Thyroid gland (tissue), 4 donors: ENCODE results near the gene SUDS3. TPM values are rescaled to one million over a fixed set of nuclear protein-coding genes. Genes with fewer than 3 reads are reported as not detected.

ENCODE experiments used
- DNase-seq, 2 donors: peaks; one replicate each; pipeline ENCODE4 v3.0.0-alpha.2; 2019
- H3K27ac ChIP-seq, 3 donors: fragments of 200-600 bp; sonication (generic); 1 replicate in 2 of 3; 2 replicates in 1 of 3; pipeline ENCODE4 v1.5.1; 2016 to 2019; ENCODE audit warnings: mild to moderate bottlenecking in 1 of 3, moderate library complexity in 1 of 3
- H3K27me3 ChIP-seq: fragments of 200-600 bp; sonication (generic); one replicate; pipeline ENCODE4 v1.5.1; 2019
- H3K36me3 ChIP-seq, 2 donors: fragments of 200-600 bp; sonication (generic); one replicate each; pipeline ENCODE4 v1.5.1; 2016 to 2019
- H3K4me1 ChIP-seq, 2 donors: fragments of 200-600 bp; sonication (generic); one replicate each; pipeline ENCODE4 v1.5.1; 2017 to 2019
- H3K4me3 ChIP-seq, 3 donors: fragments of 200-600 bp; sonication (generic); replicated peaks in 1 of 3; 1 replicate in 2 of 3; 2 replicates in 1 of 3; pipeline ENCODE4 v1.5.1; 2016; ENCODE audit warnings: mild to moderate bottlenecking in 1 of 3
- H3K9me3 ChIP-seq: fragments of 200-600 bp; sonication (generic); one replicate; pipeline ENCODE4 v1.5.1; 2017
- CTCF ChIP-seq, 6 experiments: fragments of 200-600 bp in 3 of 6; fragments of 450-650 bp in 3 of 6; sonication (generic) in 3 of 6; IDR thresholded peaks; one replicate each; pipeline ENCODE4 v1.5.1; 2016 to 2019; ENCODE audit warnings: antibody characterized with exemption in 6 of 6, mild to moderate bottlenecking in 2 of 6, inconsistent platforms in 1 of 6, moderate library complexity in 1 of 6
- POLR2A ChIP-seq, 2 donors: fragments of 450-650 bp; IDR thresholded peaks; one replicate each; pipeline ENCODE4 v1.6.1; 2017; ENCODE audit warnings: antibody characterized with exemption in 2 of 2, mild to moderate bottlenecking in 2 of 2, moderate library complexity in 1 of 2
- WGBS, 2 donors: methylation state at CpG; one replicate each; pipeline ENCODE4 v1.1.5; 2017; 5-methylcytosine and 5-hydroxymethylcytosine counted together
- intact Hi-C: fragments of 100-400 bp; cut with DNase I; formaldehyde crosslinking; loops from one replicate; pipeline ENCODE4 v1.15.1; 2023
- total RNA-seq, 4 donors: library from RNA; depleted of rRNA; stranded (reverse); fragments of >200 nt; gene quantifications; one replicate each; pipeline ENCODE4 v1.2.3, GENCODE V29; 2016

Gene SUDS3
- total RNA-seq, 4 donors from 2014 or later, result 56.5 to 75.7 (median 62.7) TPM

DNA sequence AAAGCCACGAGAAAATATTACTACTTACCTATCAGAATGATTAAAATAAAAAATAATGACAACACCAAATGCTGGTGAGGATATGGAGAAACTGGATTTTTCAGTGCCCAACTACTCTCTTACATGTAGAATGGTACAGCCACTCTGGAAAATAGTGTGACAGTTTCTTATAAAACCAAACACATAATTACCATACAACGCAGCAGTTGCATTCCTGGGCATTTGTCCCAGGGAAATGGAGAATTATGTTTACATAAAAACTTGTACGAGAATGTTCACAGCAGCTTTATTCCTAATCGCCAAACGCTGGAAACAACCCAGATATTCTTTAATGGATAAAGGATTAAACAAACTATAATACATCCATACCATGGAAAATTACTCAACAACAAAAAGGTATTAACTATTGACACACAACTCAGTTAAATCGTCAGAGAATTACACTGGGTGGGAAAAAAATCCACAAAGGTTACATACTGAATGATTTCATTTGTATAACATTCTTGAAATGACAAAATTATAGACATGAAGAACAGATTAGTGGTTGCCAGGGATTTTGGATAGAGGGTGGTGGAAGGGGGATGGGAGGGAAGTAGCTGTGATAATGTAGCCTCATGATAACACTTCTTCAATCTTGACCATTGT is 39.0 kb upstream of the SUDS3 start:
- no peak overlapping the region for H3K27ac ChIP-seq
- no peak for DNase-seq
- H3K4me3 ChIP-seq, result no peak overlapping the region
- no peaks in the 10 kb centered on the region for H3K27me3 ChIP-seq
- no peaks in the 10 kb centered on the region for H3K36me3 ChIP-seq
- H3K9me3 ChIP-seq, result no peaks in the 10 kb centered on the region
- TF ChIP-seq CTCF (IDR thresholded peaks at IDR 0.05) (no peak), POLR2A (IDR thresholded peaks at IDR 0.05) (no peak)
- 84 to 87% methylated on average over 6 of the region's 6 CpGs for WGBS, 2 donors
- intact Hi-C loops, result no loop called here
- no peaks in the 10 kb centered on the region for H3K4me1 ChIP-seq

GRCh38 chr12:118342090-118342489 is 34.3 kb upstream of the SUDS3 start:
- Histone ChIP-seq H3K4me3 (no peak overlapping the region), H3K4me1 (peaks cover 10 to 17% of the 10 kb centered on the region in 2 donors), H3K36me3 (no peaks in the 10 kb centered on the region), H3K27me3 (no peaks in the 10 kb centered on the region), H3K9me3 (no peaks in the 10 kb centered on the region), H3K27ac (no peak overlapping the region)
- TF ChIP-seq CTCF (IDR thresholded peaks at IDR 0.05), result no peak
- DNase-seq, result no peak
- WGBS, 2 donors, result 78 to 85% methylated on average over 2 of the region's 2 CpGs
- intact Hi-C loops, result no loop called here

- no peak for DNase-seq
- Histone ChIP-seq H3K36me3 (no peaks in the 10 kb centered on the region), H3K9me3 (no peaks in the 10 kb centered on the region), H3K4me1 (peaks cover 14 to 19% of the 10 kb centered on the region in 2 donors), H3K4me3 (no peak overlapping the region), H3K27me3 (no peaks in the 10 kb centered on the region), H3K27ac (no peak overlapping the region)
- intact Hi-C loops, result no loop called here
- TF ChIP-seq CTCF (IDR thresholded peaks at IDR 0.05) (no peak), POLR2A (IDR thresholded peaks at IDR 0.05) (no peak)
Observed at GRCh38 chr12:118344829-118345228, 31.5 kb upstream of the SUDS3 start.

DNA sequence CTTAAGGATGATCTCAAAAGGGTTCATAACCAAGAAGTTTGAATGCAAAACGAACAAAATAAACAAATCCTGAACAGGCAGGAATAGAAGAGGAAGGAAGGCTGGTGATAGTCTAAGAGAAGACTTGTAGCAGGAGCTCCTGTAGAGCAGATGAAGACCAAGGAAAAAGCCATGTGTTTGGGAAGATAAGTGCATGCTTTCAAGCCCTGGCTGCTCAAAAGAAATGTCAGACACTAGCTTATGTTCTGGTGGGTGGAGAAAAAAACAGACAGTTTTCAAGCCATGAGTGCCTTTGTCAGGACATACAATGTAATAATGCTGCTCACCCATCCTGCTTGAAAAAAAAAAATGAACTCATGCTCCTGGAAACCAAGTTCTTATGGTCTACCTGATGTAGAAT is 31.0 kb upstream of the SUDS3 start:
- TF ChIP-seq POLR2A (IDR thresholded peaks at IDR 0.05), result no peak
- 19 to 24% methylated on average over 1 of the region's 1 CpG for WGBS, 2 donors
- DNase-seq, result no peak
- no peak overlapping the region for H3K4me3 ChIP-seq
- intact Hi-C loops, result no loop called here
- no peak overlapping the region for H3K27ac ChIP-seq
- H3K36me3 ChIP-seq, result no peaks in the 10 kb centered on the region
- H3K27me3 ChIP-seq, result no peaks in the 10 kb centered on the region
- H3K9me3 ChIP-seq, result no peaks in the 10 kb centered on the region
- peaks cover 14 to 19% of the 10 kb centered on the region in 2 donors for H3K4me1 ChIP-seq

DNA sequence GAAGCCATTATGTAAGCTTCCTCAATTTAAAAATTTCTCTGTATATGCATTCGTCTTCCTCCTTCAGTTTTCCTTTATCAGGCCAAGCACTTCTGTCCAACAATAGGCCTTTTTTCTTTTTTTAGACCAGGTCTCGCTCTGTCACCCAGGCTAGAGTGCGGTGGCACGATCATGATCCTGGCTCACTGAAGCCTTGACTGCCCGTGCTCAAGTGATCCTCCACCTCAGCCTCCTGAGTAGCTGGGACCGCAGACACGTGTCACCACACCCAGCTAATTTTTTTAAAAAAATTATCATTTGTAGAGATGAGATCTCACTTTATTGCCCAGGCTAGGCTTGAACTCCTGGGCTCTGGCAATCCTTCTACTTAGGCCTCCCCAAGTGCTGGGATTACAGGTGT is 29.5 kb upstream of the SUDS3 start:
- Histone ChIP-seq H3K27ac (peak overlapping the region in 1 of 3 donors; percentile 21), H3K36me3 (no peaks in the 10 kb centered on the region), H3K9me3 (no peaks in the 10 kb centered on the region), H3K4me1 (peaks cover 14 to 19% of the 10 kb centered on the region in 2 donors), H3K27me3 (no peaks in the 10 kb centered on the region), H3K4me3 (no peak overlapping the region)
- WGBS, 2 donors, result 31 to 40% methylated on average over 7 of the region's 7 CpGs
- no peak for TF ChIP-seq POLR2A (IDR thresholded peaks at IDR 0.05)
- no peak for TF ChIP-seq CTCF (IDR thresholded peaks at IDR 0.05)
- DNase-seq, result peak; percentile 81 to 82
- intact Hi-C loops, result no loop called here
